GM23338 (cell line): ENCODE results near the gene PRAMEF6.
"Not testable (repeated sequence)": the region's sequence is repeated elsewhere in the genome, so short reads cannot be mapped to it uniquely, and the experiment has no call there.

Experiments used
- CTCF ChIP-seq, 2 experiments: fragments of 200-600 bp in 1 of 2; sonication (generic) in 1 of 2; conservative IDR thresholded peaks; 2 replicates each; pipeline versions ENCODE4 v1.5.1 to v1.6.1; 2016 to 2017; ENCODE audit warnings: antibody characterized with exemption in 2 of 2, low read depth in 2 of 2, mild to moderate bottlenecking in 2 of 2, moderate library complexity in 1 of 2
- EZH2 ChIP-seq: fragments of 200-600 bp; sonication (generic); IDR thresholded peaks from one replicate; pipeline ENCODE4 v1.8.0; 2017; ENCODE audit warnings: antibody characterized with exemption, mild to moderate bottlenecking, low read depth; ENCODE audit not compliant: unreplicated experiment
- EZH2phosphoT487 ChIP-seq: fragments of 200-600 bp; sonication (generic); IDR thresholded peaks from one replicate; pipeline ENCODE4 v1.8.1; 2018; ENCODE audit warnings: antibody characterized with exemption; ENCODE audit not compliant: unreplicated experiment
- STAT1 ChIP-seq: IDR thresholded peaks from one replicate; pipeline ENCODE4 v1.6.1; 2016; ENCODE audit warnings: antibody characterized with exemption; ENCODE audit not compliant: unreplicated experiment
- TF ChIP-seq, protein P1 (sequence below): IDR thresholded peaks from one replicate; pipeline ENCODE4 v1.6.1; 2018; ENCODE audit warnings: antibody characterized with exemption; ENCODE audit not compliant: unreplicated experiment

DNA sequence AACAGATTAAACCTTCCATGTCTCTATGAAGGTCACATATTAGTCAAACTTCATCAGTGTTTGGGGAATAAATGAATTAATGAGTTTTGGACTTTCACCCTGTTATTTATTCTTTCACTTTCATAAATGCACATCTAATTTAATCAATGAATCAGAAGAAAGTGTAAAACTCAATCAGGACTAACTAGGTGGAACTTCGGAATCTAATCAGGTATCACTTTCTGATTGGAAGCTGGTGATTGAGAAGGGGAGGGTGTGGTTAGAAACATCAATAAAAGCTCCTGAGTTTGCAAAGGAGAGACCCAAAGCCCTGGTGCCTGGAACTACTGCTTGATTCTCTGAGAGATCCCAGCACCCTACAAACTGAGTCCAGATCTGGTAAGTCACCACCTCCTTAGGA is 31.1 kb downstream of the PRAMEF6 start, which contains the start of gene PRAMEF7:
- not testable (repeated sequence) for TF ChIP-seq EZH2; CTCF (conservative IDR thresholded peaks at IDR 0.05; ENCODE audit: low read depth in 2 of 2); EZH2phosphoT487; STAT1
- TF ChIP-seq, protein P1, sequence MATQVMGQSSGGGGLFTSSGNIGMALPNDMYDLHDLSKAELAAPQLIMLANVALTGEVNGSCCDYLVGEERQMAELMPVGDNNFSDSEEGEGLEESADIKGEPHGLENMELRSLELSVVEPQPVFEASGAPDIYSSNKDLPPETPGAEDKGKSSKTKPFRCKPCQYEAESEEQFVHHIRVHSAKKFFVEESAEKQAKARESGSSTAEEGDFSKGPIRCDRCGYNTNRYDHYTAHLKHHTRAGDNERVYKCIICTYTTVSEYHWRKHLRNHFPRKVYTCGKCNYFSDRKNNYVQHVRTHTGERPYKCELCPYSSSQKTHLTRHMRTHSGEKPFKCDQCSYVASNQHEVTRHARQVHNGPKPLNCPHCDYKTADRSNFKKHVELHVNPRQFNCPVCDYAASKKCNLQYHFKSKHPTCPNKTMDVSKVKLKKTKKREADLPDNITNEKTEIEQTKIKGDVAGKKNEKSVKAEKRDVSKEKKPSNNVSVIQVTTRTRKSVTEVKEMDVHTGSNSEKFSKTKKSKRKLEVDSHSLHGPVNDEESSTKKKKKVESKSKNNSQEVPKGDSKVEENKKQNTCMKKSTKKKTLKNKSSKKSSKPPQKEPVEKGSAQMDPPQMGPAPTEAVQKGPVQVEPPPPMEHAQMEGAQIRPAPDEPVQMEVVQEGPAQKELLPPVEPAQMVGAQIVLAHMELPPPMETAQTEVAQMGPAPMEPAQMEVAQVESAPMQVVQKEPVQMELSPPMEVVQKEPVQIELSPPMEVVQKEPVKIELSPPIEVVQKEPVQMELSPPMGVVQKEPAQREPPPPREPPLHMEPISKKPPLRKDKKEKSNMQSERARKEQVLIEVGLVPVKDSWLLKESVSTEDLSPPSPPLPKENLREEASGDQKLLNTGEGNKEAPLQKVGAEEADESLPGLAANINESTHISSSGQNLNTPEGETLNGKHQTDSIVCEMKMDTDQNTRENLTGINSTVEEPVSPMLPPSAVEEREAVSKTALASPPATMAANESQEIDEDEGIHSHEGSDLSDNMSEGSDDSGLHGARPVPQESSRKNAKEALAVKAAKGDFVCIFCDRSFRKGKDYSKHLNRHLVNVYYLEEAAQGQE: not testable (repeated sequence)
